Measurements from ENCODE around the gene OTOP1. TPM values are rescaled to one million over a fixed set of nuclear protein-coding genes. Genes with fewer than 3 reads are reported as not detected.
A peak's percentile ranks its signal among the peaks of the same experiment; 100 is the strongest.
"Not testable (repeated sequence)": the region's sequence is repeated elsewhere in the genome, so short reads cannot be mapped to it uniquely, and the experiment has no call there.

The OTOP1 gene
- polyA plus RNA-seq, 1 donor from 2014 or later = 0.16 TPM

DNA sequence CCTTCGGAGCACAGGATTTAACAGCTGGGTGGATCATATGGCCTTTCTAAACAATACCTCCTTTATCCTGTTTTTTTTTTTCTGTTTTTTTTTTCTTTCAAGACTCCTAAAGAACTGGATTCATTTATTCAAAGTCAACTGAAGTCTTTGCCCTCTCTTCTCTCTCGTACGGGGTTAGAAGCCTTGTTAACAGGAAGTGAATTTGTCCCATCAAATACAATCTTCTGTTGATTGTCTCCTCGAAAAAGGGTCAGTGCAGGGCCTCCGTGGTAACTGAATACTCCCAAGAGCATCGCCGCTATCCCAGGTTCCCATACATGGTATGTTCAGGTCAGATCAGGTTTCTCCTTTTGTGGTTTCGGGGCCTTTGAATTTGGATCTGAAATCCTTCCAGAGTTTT, 23.1 kb upstream of the OTOP1 start:
- Histone ChIP-seq H3K79me2 (replicated peaks; ENCODE audit: insufficient read depth, low read length) (peaks cover 11% of the 10 kb centered on the region), H3K9me2 (ENCODE audit: insufficient read depth, low read length) (no peaks in the 10 kb centered on the region), H3K27me3 (ENCODE audit: insufficient read depth, low read depth, low read length) (no peaks in the 10 kb centered on the region), H3K9ac (ENCODE audit: low read length) (no peak overlapping the region), H3K4me2 (ENCODE audit: low read length) (no peak overlapping the region), H3K4me3 (ENCODE audit: low read length) (no peak overlapping the region), H3F3A (ENCODE audit: insufficient read depth, low read length, poor library complexity, severe bottlenecking) (no peaks in the 10 kb centered on the region), H4K20me1 (ENCODE audit: insufficient read depth) (no peaks in the 10 kb centered on the region), H3K36me3 (ENCODE audit: insufficient read depth, low read length) (no peaks in the 10 kb centered on the region), H2AFZ (ENCODE audit: low read depth, low read length) (no peak overlapping the region), H3K27ac (ENCODE audit: low read length) (no peak overlapping the region), H3K9me3 (ENCODE audit: low read length) (no peaks in the 10 kb centered on the region)
- TF ChIP-seq RAD21 (conservative IDR thresholded peaks at IDR 0.05) (no peak), MXI1 (conservative IDR thresholded peaks at IDR 0.05; ENCODE audit: poor library complexity, severe bottlenecking) (no peak)

DNA sequence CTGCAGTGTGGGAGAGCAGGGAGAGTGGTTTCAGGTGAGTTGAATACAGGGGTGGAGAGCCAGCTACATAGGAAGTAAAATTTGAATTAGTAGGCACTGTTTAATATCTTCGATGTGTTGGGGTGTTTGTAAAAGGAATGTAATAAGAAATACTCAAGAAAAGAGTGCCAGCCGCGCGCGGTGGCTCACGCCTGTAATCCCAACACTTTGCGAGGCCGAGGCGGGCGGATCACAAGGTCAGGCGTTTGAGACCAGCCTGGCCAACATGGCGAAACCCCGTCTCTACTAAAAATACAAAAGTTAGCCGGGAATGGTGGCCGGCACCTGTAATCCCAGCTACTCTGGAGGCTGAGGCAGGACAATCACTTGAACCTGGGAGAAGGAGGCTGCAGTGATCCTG, 22.6 kb upstream of the OTOP1 start:
- H3K4me2 ChIP-seq (ENCODE audit: low read length); H2AFZ ChIP-seq (ENCODE audit: low read depth, low read length); H3K9me2 ChIP-seq (ENCODE audit: insufficient read depth, low read length); H3F3A ChIP-seq (ENCODE audit: insufficient read depth, low read length, poor library complexity, severe bottlenecking); H3K9ac ChIP-seq (ENCODE audit: low read length); H3K9me3 ChIP-seq (ENCODE audit: low read length); H3K27me3 ChIP-seq (ENCODE audit: insufficient read depth, low read depth, low read length); H3K27ac ChIP-seq (ENCODE audit: low read length); H3K36me3 ChIP-seq (ENCODE audit: insufficient read depth, low read length); H4K20me1 ChIP-seq (ENCODE audit: insufficient read depth); H3K4me3 ChIP-seq (ENCODE audit: low read length): not testable (repeated sequence)
- H3K79me2 ChIP-seq (replicated peaks; ENCODE audit: insufficient read depth, low read length) = peaks cover 11% of the 10 kb centered on the region

- Histone ChIP-seq H3K9me3 (ENCODE audit: low read length) (no peaks in the 10 kb centered on the region), H2AFZ (ENCODE audit: low read depth, low read length) (peak overlapping the region; percentile 92), H3K9me2 (ENCODE audit: insufficient read depth, low read length) (no peaks in the 10 kb centered on the region), H3K79me2 (replicated peaks; ENCODE audit: insufficient read depth, low read length) (peaks cover 11% of the 10 kb centered on the region), H3F3A (ENCODE audit: insufficient read depth, low read length, poor library complexity, severe bottlenecking) (no peaks in the 10 kb centered on the region), H3K36me3 (ENCODE audit: insufficient read depth, low read length) (no peaks in the 10 kb centered on the region), H3K27ac (ENCODE audit: low read length) (peak overlapping the region; percentile 89), H3K4me3 (ENCODE audit: low read length) (peak overlapping the region; percentile 90), H3K27me3 (ENCODE audit: insufficient read depth, low read depth, low read length) (no peaks in the 10 kb centered on the region), H3K4me2 (ENCODE audit: low read length) (peak overlapping the region; percentile 94), H4K20me1 (ENCODE audit: insufficient read depth) (no peaks in the 10 kb centered on the region), H3K9ac (ENCODE audit: low read length) (peak overlapping the region; percentile 93)
- TF ChIP-seq POLR2AphosphoS5 (IDR thresholded peaks at IDR 0.05) (no peak), EZH2 (IDR thresholded peaks at IDR 0.05; ENCODE audit: borderline replicate concordance, insufficient read depth, low read length, poor library complexity, severe bottlenecking) (no peak), REST (IDR thresholded peaks at IDR 0.05; ENCODE audit: borderline replicate concordance) (no peak)
Measured at GRCh38 chr4:4248885-4249203, 22.1 kb upstream of the OTOP1 start.

DNA sequence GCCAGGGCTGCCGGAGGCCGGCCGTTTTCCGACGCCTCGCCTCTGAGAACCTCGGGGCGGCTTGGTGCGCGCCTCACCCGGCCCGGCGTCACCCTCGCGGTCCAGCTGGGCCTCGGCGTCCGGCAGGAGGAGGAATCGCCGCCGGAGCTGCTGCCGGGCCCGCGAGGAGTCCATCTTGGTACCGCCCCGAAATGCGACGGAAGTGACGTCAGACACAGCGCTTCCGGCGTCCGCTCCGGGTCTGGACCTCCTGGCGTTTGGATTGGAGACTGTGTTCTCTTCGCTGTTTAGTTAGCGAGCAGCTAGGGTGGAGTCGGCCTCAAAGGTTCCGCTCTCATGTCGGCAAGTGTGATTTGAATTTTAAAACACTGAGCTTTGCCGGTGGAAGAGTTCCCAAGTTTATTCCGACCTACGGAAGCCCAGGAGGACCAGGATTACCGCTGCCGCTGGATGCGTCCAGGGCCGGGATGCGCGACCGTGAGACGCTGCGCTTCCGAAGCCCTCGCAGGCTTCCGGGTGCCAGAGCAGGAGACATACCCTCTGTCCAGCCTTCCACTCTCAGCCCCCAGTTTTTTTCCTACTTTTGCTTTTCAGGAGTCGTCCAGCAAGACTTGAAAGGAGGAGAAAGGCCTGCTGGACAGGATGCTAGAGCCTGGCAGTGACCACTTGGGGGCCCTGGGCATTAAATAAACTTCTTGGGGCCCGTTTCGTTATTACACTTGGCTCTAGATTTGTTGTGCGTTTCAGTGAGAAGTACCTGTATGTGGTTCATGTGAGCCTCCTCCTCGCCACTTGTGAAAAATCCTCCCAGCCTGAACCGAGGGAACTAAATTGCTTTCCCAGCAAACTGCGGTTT, 21.5 kb upstream of the OTOP1 start, which contains the start of gene TMEM128:
Gene TMEM128, minus strand, starts transcription at position 195 of the 856 bp plus-strand sequence. Its CDS starts 21 bp downstream, at position 174.
- H3K9me2 ChIP-seq (ENCODE audit: insufficient read depth, low read length) = no peaks in the 10 kb centered on the region
- no peaks in the 10 kb centered on the region for H3K27me3 ChIP-seq (ENCODE audit: insufficient read depth, low read depth, low read length)
- H2AFZ ChIP-seq (ENCODE audit: low read depth, low read length) = peak within 1 kb of the TSS; percentile 92
- H3F3A ChIP-seq (ENCODE audit: insufficient read depth, low read length, poor library complexity, severe bottlenecking) = no peaks in the 10 kb centered on the region
- peak within 1 kb of the TSS; percentile 98 for H3K4me2 ChIP-seq (ENCODE audit: low read length)
- no peaks in the 10 kb centered on the region for H4K20me1 ChIP-seq (ENCODE audit: insufficient read depth)
- peak within 1 kb of the TSS; percentile 89 for H3K27ac ChIP-seq (ENCODE audit: low read length)
- no peaks in the 10 kb centered on the region for H3K36me3 ChIP-seq (ENCODE audit: insufficient read depth, low read length)
- H3K4me3 ChIP-seq (ENCODE audit: low read length) = peak within 1 kb of the TSS; percentile 90
- H3K9me3 ChIP-seq (ENCODE audit: low read length) = no peaks in the 10 kb centered on the region
- peaks cover 11% of the 10 kb centered on the region for H3K79me2 ChIP-seq (replicated peaks; ENCODE audit: insufficient read depth, low read length)
- peak within 1 kb of the TSS; percentile 93 for H3K9ac ChIP-seq (ENCODE audit: low read length)
- TF ChIP-seq EP300 (conservative IDR thresholded peaks at IDR 0.05; ENCODE audit: poor library complexity, severe bottlenecking) (peak; percentile 50), REST (IDR thresholded peaks at IDR 0.05; ENCODE audit: borderline replicate concordance) (peak; percentile 82), TAF1 (IDR thresholded peaks at IDR 0.05; ENCODE audit: low read depth) (peak; percentile 84), POLR2AphosphoS5 (IDR thresholded peaks at IDR 0.05) (peak; percentile 98), EZH2 (IDR thresholded peaks at IDR 0.05; ENCODE audit: borderline replicate concordance, insufficient read depth, low read length, poor library complexity, severe bottlenecking) (no peak), RAD21 (conservative IDR thresholded peaks at IDR 0.05) (peak; percentile 31)
- TF ChIP-seq, protein P1, sequence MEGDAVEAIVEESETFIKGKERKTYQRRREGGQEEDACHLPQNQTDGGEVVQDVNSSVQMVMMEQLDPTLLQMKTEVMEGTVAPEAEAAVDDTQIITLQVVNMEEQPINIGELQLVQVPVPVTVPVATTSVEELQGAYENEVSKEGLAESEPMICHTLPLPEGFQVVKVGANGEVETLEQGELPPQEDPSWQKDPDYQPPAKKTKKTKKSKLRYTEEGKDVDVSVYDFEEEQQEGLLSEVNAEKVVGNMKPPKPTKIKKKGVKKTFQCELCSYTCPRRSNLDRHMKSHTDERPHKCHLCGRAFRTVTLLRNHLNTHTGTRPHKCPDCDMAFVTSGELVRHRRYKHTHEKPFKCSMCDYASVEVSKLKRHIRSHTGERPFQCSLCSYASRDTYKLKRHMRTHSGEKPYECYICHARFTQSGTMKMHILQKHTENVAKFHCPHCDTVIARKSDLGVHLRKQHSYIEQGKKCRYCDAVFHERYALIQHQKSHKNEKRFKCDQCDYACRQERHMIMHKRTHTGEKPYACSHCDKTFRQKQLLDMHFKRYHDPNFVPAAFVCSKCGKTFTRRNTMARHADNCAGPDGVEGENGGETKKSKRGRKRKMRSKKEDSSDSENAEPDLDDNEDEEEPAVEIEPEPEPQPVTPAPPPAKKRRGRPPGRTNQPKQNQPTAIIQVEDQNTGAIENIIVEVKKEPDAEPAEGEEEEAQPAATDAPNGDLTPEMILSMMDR (IDR thresholded peaks at IDR 0.05; ENCODE audit: poor library complexity, severe bottlenecking) = peak; percentile 46

Data from neural cell (in vitro differentiated cells).